ENCODE results near the gene ANKRD39.

Gene ANKRD39

DNA sequence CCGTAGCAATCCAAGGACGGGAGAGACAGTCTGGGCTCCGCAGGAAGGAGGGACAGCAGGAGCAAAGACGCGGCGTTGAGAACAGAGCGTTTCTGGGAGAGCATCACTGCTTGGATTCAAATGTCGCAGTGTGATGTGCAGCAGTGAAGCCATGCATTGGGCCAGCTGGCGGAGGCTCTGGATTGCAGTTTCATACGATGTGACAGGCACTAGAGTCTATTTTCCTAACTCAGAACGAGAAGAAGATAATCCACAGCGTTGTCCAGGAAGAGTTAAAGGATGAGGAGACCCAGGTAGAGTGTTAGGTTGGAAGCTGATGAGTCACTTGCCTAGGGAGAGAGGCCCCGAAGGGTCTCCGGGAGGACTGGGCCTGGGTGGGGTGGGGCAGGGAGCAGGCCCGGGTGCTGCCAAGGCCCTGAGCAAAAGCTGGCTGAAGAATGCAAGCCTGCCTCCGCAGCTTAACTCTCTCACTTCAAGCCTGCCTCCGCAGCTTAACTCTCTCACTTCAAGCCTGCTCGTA is 29.7 kb upstream of the ANKRD39 start:
- DNase-seq (ENCODE audit: low spot score) = no peak

GRCh38 chr2:96885432-96886347 is 27.9 kb upstream of the ANKRD39 start:
- no peak for DNase-seq (ENCODE audit: low spot score)

DNA sequence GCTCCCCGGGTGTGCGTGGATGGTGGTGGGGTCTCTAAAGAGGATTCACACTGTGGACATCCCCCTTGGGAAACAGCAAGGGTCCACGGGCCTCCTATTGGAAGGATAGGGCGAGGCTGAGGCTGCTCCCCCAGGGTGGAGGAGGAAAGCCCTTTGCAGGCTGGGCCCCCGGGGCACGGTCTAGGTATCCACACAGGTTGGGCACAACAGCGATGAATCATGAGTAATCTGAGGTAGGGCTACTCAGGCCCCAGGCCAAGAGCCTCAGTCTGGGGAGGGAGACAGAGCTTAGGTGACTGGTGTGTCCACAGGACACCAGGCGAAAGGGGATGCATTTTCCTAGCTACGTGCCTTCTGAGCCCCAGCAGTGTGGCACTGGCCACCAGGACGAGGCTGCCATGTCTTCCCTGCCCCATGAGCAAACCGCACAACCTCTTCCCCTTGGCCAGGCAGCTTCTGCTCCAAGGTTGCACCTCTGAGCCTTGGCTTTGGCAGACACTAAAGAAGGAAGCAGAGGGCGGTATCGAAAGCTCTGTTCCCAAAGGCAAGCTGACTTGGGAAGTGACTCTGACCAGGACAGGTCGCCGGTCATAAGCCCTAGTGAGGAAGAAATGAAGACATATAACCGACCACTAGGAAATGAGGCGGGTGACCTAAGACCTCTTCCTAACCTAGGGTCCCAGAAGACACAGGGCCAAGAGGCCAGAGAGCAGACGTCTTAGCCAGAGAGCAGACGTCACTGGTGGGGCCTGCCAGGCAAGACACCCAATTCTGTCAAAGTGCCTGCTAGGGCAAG is 26.7 kb upstream of the ANKRD39 start:
- no peak for DNase-seq (ENCODE audit: low spot score)

GRCh38 chr2:96883306-96883705 is 25.5 kb upstream of the ANKRD39 start:
- DNase-seq (ENCODE audit: low spot score) = no peak

GRCh38 chr2:96882906-96883305 is 25.1 kb upstream of the ANKRD39 start:
- DNase-seq (ENCODE audit: low spot score) = no peak

- DNase-seq (ENCODE audit: low spot score) = no peak
Observed at GRCh38 chr2:96882230-96882629, 24.4 kb upstream of the ANKRD39 start.

DNA sequence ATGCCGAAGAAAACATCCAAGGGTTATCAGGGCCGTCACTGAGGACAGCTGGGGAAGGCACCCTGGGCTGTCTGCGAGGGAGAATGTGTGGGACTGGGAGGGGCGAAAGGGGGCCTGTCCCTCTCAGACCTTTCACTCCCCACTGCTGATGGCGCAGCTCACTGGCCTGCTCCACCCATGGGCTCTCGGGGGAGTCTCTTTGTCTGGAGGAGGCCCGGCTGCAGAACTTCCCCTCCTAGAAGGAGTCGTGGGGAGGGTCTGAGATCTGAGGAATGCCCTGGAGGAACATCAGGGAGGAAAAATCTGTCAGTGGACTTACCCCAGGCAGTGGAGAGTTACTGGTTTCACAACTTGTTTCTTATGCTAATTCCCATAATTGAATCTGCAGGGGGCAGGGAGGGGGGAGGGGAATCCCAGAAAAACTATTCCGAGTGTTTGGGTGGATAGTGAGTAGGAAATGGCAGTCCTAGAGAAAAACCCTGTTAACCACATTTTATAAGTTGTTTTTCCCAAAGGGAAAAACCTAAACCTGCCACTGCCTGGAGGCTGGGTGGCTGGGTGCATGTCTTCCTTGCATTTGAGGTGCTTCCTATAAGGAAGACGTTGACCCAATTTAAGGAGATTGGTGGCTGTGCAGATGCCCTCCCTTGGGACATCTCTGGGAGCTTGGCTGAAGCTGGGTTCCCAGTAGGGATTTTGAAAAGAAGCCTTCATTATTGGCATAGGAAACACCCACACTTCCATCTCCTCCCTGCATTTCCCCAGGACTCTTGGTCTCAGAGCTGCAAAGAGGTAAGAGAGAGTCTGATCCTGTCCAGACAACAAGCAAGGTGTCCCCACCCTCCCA is 23.8 kb upstream of the ANKRD39 start:
- DNase-seq (ENCODE audit: low spot score) = no peak

DNA sequence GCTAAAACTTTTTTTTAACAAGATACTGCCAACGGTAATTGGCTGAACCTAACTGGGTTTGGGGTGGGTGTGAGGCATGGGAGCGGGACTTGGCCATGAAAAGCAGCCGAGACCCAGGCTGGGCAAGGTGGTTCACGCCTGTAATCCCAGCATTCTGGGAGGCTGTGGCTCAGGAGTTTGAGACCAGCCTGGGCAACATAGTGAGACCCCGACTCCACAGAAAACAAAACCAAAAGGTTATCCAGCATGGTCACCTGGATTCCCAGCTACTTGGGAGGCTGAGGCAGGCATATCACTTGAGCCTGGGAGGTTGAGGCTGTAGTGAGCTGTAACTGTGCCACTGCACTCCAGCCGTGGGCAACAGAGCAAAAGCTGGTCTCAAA is 23.1 kb upstream of the ANKRD39 start:
- no peak for DNase-seq (ENCODE audit: low spot score)

GRCh38 chr2:96879545-96880040 is 21.8 kb upstream of the ANKRD39 start:
- DNase-seq (ENCODE audit: low spot score) = no peak

GRCh38 chr2:96878796-96879544 is 21.2 kb upstream of the ANKRD39 start:
- no peak for DNase-seq (ENCODE audit: low spot score)

- no peak for DNase-seq (ENCODE audit: low spot score)
Observed at GRCh38 chr2:96878171-96878570, 20.4 kb upstream of the ANKRD39 start.

GRCh38 chr2:96877631-96878092 is 19.8 kb upstream of the ANKRD39 start:
- no peak for DNase-seq (ENCODE audit: low spot score)

DNA sequence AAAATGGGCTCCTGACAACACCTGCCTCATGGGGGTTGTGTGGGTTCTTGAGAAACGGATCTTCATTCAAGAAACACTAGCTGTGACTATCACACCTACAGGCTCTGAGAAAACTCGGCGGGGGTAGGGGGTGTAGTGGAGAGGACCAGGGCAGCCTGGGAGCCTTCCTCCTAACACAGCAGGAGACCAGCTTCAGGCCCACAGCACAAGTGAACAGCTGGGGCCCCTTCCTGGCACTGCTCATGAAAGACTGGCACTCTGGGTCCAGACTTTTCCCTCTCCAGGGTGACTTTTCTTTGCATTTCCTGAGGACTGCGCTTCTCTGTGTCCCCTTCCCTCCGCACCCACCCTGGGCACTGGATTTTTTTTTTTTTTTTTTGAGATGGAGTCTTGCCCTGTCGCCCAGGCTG is 19.2 kb upstream of the ANKRD39 start:
- no peak for DNase-seq (ENCODE audit: low spot score)

GRCh38 chr2:96876269-96877041 is 18.6 kb upstream of the ANKRD39 start:
- no peak for DNase-seq (ENCODE audit: low spot score)

DNA sequence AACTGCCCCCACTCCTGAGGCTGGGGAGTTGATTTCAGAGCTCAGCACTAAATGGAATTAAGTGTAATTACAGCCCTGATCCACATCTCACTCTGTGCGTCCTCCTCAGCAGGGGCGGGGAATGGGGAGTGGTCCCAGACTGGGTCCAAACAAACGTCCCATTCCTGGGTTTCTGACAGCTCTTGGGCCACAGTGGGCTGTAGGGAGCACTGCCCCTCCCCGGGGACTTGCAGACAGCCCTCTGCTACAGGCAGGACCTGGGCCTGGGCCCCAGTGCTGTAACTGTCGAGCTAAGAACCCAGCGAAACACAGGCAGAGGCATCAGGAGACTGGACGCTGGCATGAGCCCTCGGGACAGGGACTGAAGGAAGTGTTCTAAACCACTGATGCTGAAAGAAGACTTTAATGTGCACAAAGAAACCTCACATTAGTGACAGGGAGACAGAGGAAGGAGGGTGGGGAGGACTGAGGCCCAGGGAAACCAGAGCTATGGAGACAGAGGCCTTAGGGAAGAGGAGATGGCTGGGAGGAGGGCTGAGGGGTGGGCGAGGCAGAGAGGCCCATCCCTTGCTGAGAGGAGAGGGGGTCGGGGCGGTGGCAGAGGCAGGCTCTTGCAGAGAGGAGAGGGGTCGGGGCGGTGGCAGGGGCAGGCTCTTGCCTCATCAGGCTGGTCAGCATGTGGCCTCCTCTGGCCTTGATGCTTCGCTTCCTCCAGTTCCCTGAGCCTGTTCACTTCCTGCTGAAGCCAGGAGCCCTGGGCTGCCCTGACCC is 17.9 kb upstream of the ANKRD39 start:
- DNase-seq (ENCODE audit: low spot score) = no peak

GRCh38 chr2:96874198-96874831 is 16.5 kb upstream of the ANKRD39 start:
- DNase-seq (ENCODE audit: low spot score) = no peak

DNA sequence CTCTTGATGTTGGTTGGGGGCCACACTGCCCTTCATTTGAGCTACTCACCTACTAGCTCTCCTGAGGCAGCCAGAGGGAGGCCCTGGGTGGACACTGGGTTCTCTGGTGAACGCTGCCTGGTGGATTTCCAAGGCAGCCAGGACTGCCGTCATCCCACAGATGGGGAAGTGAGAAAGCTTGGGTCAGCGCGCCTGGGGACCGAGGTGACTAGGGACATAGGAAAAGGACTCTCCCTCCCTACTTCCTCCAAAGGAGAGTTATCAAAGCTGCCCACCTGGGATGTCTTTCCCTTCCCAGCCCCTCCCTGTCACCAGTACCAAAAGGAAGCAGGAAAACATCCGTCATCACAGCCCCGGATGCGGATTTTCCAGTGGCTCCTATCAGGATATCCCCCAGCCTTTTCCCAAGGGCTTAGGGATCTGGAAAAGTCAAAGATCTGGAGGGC is 15.9 kb upstream of the ANKRD39 start:
- no peak for DNase-seq (ENCODE audit: low spot score)

- no peak for DNase-seq (ENCODE audit: low spot score)
Observed at GRCh38 chr2:96872591-96873349, 15.0 kb upstream of the ANKRD39 start.
